Measurements from ENCODE around the gene STARD13. TPM values are rescaled to one million over a fixed set of nuclear protein-coding genes. Genes with fewer than 3 reads are reported as not detected.

Gene STARD13
- total RNA-seq, 1 donor from 2014 or later = 37.6 TPM

DNA sequence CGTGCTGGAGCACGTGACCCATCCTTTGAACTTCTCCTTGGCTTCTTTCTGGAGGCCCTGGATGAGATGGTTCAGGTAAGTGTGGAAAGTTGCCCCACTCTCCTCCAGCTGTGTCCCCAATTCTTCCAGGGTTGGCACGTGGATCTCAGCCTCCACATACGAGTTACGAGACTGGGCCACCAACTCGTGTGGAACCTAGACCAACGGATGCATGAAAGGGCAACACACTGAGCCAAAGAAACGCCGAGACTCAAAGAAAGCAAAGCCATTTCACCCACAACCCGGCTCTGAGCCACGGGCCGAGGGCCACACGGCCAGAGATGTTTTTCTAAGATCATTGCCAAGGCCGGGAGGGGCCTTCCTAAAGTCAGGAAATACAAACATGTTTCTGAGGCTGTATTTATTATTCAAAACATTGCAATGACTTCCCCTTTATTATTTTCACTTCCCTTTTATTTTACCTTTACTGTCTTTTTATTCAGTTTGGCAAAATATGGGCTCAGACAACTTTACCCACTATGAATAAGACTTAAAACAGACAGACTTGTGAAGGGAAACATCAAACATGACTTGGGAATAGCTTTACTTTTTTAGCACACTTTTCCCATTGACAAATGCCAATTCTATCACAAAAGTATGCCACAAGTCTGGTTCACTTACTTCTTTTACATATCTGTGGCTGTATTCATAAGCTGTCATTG is 174.7 kb downstream of the STARD13 start:
- Mint-ChIP-seq H3K36me3 (ENCODE audit: low read depth) (peaks cover 55% of the 10 kb centered on the region), H3K27ac (ENCODE audit: unreplicated experiment) (peak overlapping the region; percentile 91), H3K27me3 (ENCODE audit: low read depth) (no peaks in the 10 kb centered on the region), H3K4me3 (ENCODE audit: unreplicated experiment) (peak overlapping the region; percentile 17), H3K4me1 (ENCODE audit: low read depth) (peaks cover 59% of the 10 kb centered on the region), H3K9me3 (ENCODE audit: low read depth) (no peaks in the 10 kb centered on the region)
- TF ChIP-seq, protein P1, sequence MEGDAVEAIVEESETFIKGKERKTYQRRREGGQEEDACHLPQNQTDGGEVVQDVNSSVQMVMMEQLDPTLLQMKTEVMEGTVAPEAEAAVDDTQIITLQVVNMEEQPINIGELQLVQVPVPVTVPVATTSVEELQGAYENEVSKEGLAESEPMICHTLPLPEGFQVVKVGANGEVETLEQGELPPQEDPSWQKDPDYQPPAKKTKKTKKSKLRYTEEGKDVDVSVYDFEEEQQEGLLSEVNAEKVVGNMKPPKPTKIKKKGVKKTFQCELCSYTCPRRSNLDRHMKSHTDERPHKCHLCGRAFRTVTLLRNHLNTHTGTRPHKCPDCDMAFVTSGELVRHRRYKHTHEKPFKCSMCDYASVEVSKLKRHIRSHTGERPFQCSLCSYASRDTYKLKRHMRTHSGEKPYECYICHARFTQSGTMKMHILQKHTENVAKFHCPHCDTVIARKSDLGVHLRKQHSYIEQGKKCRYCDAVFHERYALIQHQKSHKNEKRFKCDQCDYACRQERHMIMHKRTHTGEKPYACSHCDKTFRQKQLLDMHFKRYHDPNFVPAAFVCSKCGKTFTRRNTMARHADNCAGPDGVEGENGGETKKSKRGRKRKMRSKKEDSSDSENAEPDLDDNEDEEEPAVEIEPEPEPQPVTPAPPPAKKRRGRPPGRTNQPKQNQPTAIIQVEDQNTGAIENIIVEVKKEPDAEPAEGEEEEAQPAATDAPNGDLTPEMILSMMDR (IDR thresholded peaks at IDR 0.05) = no peak
- DNase-seq (ENCODE audit: low spot score) = no peak

DNA sequence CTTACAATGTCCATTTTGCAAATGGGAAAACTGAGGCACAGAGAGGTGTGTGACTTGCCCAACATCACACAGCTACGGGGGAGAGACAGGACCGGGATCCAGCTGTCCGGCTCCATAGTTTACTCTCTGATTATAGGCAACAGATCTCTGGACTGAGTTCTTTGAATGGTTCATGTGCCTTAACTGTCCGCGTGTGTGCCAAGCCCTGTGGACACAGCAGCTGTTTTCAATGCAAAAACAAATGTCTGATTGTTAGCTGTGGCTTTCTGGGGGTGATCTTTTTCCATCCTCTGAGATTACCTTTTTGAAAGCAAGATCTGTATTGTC is 175.2 kb downstream of the STARD13 start:
- Mint-ChIP-seq H3K27me3 (ENCODE audit: low read depth) (no peaks in the 10 kb centered on the region), H3K36me3 (ENCODE audit: low read depth) (peaks cover 59% of the 10 kb centered on the region), H3K9me3 (ENCODE audit: low read depth) (no peaks in the 10 kb centered on the region), H3K4me3 (ENCODE audit: unreplicated experiment) (no peak overlapping the region), H3K27ac (ENCODE audit: unreplicated experiment) (peak overlapping the region; percentile 91), H3K4me1 (ENCODE audit: low read depth) (peaks cover 59% of the 10 kb centered on the region)
- DNase-seq (ENCODE audit: low spot score) = no peak
- TF ChIP-seq, protein P1 (IDR thresholded peaks at IDR 0.05) = no peak

DNA sequence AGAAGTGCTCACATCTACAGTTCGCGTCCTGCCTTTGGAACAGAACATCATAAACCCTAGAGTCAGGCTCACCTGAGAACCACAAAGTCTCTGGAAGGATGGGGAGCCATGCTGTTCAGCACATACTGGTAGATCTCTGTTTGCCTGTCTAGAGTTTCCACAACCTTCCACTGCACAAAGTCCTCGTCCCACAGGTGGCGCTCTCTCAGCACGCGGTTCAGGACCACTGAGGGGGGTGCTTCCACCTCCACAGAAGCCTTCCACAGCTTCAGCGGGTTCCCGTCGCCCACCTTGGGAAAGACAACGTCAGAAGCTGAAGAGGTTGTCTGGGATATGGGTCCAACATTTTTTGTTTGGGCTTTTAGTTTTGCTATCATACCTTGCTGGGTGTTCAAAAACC is 175.8 kb downstream of the STARD13 start:
- H3K4me1 Mint-ChIP-seq (ENCODE audit: low read depth) = peaks cover 57% of the 10 kb centered on the region
- no peak for DNase-seq (ENCODE audit: low spot score)
- peak overlapping the region; percentile 86 for H3K27ac Mint-ChIP-seq (ENCODE audit: unreplicated experiment)
- H3K36me3 Mint-ChIP-seq (ENCODE audit: low read depth) = peaks cover 58% of the 10 kb centered on the region
- TF ChIP-seq, protein P1 (IDR thresholded peaks at IDR 0.05) = peak; percentile 46
- no peak overlapping the region for H3K4me3 Mint-ChIP-seq (ENCODE audit: unreplicated experiment)
- no peaks in the 10 kb centered on the region for H3K27me3 Mint-ChIP-seq (ENCODE audit: low read depth)
- no peaks in the 10 kb centered on the region for H3K9me3 Mint-ChIP-seq (ENCODE audit: low read depth)

DNA sequence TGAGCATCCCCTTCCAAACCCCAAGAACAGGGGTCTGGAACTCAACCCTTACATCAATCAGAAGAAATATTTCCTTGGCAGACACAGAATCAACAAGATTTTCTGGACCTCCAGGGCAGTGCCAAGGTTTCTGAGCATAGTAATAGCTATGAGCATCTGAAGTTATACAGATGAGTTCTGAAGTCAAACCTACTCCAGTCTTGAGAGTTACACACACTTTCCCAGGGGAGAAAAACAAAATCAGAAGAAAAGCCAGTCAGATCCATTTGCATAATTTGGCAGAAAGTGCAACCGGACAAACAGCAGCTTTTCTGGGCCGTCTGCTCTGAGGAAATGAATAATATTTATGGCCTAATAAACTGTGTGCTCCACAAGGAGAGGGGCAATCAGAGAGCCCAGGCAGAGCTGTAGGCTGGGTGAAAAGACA is 176.3 kb downstream of the STARD13 start:
- Mint-ChIP-seq H3K9me3 (ENCODE audit: low read depth) (no peaks in the 10 kb centered on the region), H3K4me1 (ENCODE audit: low read depth) (peaks cover 57% of the 10 kb centered on the region), H3K36me3 (ENCODE audit: low read depth) (peaks cover 58% of the 10 kb centered on the region), H3K27me3 (ENCODE audit: low read depth) (no peaks in the 10 kb centered on the region), H3K27ac (ENCODE audit: unreplicated experiment) (peak overlapping the region; percentile 86), H3K4me3 (ENCODE audit: unreplicated experiment) (no peak overlapping the region)
- no peak for DNase-seq (ENCODE audit: low spot score)
- TF ChIP-seq, protein P1 (IDR thresholded peaks at IDR 0.05) = no peak

DNA sequence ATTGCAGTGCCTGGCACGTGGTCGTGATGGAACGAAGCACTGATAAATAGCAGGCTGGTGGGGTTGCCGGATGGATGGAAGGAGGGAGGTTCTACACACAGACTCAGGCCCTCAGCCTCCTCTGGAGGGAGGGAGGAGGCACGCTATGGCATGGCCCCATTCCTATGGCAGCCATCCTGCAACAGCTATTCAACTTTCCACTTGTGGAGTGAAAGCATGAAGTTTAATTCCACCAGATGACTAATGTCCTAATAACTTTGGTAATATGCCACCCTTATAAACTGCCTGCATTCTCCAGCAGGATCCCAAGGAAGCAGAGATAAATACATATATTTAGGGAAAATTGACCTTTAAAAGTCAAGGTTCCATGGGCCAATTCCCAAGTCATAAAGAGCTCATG is 176.9 kb downstream of the STARD13 start:
- TF ChIP-seq, protein P1 (IDR thresholded peaks at IDR 0.05) = no peak
- Mint-ChIP-seq H3K36me3 (ENCODE audit: low read depth) (peaks cover 55% of the 10 kb centered on the region), H3K9me3 (ENCODE audit: low read depth) (no peaks in the 10 kb centered on the region), H3K27ac (ENCODE audit: unreplicated experiment) (peak overlapping the region; percentile 86), H3K4me1 (ENCODE audit: low read depth) (peaks cover 57% of the 10 kb centered on the region), H3K27me3 (ENCODE audit: low read depth) (no peaks in the 10 kb centered on the region), H3K4me3 (ENCODE audit: unreplicated experiment) (no peak overlapping the region)
- DNase-seq (ENCODE audit: low spot score) = no peak

All from chondrocyte (in vitro differentiated cells).